ENCODE data around the gene WDR90.

WDR90 gene

DNA sequence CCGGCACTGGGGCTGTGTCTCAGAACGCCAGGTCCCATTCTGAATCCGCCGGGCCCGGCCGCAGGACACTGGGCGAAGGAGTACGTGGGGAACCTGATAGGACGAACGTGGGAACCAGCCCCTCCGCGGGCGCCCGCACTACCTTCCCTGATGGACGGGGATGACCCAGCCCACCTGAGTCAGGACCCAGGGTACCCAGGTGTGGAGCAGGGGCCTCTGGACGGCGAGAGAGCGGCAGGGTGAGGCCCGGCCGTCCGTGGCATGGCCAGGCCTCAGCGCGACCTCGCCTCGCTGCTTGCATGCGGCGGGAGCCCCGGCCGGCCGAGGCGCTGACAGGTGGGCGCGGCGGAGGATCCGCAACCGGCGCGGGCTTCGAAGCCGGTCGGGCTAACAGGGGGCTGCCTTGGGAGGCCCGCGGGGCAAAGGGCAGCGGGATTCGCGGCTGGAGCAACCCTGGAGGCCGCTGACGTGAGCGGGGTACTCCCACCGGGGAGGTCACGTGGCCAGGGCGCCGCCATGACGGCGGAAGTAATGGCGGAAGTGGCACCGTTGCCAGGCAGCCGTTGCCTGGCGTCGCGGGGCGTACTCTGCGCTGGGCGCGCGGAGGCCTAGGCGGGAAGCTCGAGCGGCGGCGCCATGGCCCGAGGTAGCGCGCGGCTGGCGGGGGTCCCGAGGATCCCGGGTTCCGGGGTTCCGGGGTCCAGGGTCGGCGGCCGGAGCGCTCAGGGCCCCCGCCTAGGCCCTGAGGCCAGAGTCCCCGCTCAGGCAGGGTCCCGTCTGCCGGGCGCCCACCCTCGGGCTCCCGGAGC, at the start of gene WDR90:
TSS of gene WDR90 (plus strand) at position 585 of the 809 bp plus-strand sequence. CDS start at position 637, 52 bp downstream.
- peak; percentile 87 for DNase-seq

DNA sequence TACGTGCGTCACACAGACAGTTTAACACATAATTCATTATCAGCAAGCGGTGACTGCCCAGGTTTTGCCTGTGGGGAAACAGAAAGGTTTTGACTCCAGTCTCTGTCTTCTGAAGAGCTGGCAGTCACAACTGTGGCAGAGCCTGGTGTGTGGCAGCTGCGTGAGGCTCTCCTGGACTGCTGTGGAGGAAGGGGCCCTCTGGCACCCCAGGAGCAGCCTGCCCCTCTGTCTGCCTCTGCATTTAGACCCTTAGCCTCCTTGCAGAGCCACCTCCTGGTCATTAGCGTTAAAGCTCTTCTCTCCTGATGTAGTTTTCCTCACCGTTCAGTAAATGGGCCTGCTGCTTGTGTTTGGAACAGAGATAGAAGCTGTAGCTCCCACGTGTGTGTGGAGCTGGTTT, 48.4 kb upstream of the WDR90 start:
- DNase-seq: no peak

DNA sequence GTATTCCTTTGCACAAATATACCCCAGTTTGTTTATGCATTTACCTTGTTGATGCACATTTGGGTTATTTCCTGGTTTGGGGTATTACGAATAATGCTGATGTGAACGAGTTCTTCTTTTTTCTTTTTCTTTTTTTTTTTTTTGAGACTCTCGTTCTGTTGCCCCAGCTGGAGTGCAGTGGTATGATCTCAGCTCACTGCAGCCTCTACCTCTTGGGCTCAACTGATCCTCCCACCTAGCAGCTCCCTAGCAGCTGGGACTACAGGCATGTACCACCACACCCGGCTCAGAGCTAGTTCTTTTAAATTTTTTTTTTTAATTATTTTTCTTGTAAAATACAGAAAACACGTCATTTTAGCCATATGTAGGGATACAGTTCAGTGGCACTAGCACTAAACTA, 45.2 kb upstream of the WDR90 start:
- DNase-seq: no peak

DNA sequence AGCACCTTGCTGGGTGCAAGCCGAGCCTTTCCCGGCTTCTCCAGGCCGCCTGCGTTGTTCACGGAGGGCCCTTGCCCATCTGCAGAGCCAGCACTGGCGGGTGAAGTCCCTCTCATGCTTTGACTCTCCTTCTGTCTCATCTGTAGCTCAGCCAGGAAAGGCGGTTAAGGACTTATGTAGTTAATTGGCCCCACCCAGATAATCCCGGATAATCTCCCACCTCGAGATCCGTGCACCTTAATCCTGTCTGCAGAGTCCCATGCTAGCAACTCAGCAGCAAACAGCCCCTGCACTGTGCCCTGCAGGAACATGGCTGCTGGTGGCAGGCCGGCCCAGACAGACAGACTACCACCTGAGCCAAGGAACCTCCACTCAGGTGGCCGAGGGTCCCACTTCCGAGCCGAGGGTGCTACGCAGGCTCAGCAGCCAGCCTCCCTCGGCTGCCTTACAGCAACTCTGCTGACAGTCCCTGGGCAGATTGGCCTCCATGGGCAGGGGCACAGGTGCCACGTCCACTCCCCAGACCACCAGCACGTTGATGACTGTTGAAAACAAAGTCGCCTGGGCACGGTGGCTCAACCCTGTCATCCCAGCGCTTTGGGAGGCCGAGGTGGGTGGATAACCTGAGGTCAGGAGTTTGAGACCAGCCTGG, 42.4 kb upstream of the WDR90 start:
- no peak for DNase-seq

DNA sequence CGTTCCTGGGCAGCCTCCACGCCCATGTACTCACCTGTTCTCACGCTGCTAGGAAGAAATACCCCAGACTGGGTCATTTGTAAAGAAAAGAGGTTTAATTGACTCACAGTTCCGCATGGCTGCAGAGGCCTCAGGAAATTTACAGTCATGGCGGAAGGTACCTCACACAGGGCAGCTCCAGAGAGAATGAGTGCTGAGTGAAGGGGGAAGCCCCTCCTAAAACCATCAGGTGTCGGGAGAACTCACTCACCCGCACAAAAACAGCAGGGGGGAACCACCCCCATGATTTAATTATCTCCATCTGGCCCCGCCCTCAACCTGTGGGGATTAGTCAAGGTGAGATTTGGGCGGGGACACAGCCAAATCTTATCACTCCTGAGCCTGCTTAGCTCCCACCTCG, 41.1 kb upstream of the WDR90 start:
- DNase-seq: no peak

DNA sequence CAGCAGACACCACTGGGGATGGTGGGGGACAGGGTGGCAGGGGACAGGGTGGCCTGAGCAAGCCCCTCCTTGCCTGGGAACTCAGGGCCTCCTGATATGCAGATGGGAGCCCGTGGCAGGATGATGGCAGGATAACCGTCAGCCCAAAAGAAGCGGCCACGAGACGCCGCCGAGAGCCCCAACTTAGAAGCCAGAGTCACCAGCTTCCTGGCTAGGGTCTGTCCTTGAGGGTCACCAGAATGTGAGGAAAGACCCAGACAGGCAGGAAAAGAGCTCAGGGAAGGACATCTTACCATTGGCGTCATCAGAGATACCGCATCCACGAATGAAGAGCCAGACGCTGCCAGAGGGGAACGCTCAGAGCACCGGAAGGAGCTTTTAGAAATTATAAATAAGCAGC, 39.8 kb upstream of the WDR90 start:
- DNase-seq: no peak

DNA sequence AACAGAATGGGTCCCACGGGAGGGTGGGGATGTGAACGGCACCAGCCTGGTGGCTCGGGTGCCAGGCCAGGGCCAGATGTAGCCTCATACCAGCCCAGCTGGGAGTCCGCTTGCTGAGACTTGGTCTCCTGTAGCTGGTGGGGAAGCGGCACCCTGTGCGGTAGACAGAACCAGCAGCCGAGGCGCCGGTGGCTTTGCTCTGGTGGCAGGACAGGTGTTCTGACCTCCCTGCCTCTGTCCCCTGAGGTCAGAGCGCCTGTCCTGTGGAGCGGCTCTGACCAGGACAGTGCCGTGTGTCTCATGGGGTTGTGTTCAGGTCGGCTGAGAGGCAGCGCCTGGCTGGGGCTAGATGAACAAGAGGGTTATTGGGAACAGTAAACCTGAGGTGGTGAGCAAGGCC, 39.2 kb upstream of the WDR90 start:
- no peak for DNase-seq

DNA sequence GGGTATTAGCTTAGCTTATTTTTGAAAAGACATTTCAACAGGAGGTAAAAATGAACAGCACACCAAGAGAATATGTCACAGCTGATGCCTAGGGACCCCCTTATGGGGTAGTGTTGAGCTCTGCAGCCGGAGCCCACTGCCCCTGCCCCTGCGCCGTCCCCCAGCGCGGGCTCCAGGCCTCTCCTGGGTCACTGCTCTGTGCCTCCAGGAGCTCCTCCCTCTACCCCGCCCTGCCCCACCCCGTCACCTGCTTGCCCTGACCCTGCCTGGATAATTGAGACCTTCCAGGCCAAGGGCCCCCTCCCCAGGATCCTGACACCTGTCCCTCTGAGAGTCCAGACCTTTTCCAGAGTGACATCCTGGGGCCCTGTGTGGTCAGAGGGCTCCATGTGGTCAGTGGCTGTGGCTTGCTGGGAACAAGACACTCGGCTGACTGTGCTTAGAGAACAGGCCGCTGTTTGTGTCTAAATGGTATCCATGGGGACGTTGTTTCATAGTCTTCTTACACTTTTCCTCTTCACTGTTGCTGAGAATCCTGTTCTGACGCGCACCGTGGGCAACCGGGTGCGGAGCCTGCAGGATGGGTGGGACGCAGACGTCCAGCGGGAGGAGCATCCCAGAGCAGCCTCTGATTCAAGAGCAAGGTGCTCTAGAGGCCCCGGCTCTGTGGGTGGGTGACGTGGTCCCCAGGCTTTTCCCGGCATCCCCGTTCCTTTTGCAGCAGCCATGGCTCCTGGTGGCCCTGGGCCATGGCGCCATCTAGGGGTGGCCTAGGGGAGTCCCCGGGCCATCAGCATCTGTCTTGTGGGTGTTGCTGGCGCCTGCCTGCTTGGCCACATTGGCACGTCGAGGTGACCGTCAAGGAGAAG, 38.4 kb upstream of the WDR90 start:
- peak; percentile 31 for DNase-seq

DNA sequence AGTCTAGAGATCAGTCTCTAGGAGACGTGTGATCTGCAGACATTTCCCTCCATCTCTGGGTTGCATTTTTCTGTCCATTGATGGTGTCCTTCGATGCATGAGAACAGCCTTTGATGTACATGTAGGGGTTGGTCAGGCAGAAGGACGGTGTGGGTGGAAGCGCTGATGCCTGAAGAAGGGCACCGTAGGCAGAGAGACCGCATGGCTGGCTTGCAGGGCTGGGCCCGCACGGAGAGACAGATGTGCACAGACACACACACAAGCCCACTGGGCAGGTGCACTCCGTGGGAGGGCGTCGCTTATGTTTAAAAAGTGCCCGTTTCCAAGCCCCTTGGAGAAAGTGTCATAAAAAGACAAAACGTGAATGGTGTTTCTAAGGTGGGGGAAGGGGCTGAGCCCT, 34.0 kb upstream of the WDR90 start:
- no peak for DNase-seq

DNA sequence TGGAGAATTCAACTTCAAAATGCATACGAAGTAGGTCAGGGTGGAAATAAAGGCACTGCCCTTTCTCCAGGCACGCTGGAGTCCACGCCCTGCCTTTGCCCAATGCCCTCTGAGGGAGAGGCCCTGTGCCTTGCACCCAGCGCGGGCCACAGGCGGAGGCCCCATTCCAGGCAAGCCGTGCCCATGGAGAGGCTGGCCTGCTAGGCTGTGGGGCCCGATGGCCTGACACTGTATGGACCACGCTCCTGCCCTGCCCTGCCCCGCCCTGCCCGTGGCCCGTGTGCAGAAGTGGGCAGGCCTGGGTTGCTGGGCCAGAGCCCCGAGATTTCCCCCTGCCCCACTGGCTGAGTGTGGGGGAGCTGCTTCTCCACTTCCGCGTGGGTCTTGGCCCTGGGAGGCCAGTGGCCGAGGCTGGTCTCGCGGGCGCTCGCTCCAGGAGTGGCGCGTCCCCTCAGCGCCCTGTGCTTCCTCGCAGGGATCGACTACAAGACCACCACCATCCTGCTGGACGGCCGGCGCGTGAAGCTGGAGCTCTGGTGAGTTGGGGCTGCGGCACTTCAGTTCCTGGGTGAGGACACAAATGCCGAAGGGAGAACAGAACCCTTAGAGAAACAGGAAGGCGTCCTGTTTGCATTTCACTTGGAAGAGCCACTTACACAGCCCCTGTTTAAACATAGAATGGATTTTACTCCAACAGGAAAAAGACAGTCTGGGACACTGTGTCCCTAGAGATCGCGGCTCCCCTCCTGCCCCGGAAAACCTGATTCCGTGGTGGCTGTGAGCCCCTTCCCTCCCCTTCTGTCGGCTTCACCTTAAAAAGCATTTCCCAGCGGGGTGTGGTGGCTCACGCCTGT, 32.2 kb upstream of the WDR90 start:
- no peak for DNase-seq

DNA sequence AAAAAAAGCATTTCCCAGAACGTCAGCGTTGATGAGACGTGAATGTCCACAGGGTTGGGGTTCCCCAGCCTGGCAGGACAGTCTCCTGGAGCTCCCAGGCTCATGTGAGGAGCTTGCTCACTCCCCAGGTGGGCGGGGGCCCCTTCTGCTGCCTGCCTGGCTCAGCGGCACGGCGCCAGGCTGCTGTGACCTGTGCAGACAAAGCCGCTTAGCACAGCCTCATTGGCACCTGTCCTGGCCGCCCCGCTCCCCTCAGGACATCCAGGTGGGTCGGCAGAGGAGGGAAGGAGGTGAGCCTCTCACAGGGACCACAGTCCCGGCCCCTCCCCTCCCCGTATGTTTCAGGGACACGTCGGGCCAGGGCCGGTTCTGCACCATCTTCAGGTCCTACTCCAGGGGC, 31.3 kb upstream of the WDR90 start:
- no peak for DNase-seq

DNA sequence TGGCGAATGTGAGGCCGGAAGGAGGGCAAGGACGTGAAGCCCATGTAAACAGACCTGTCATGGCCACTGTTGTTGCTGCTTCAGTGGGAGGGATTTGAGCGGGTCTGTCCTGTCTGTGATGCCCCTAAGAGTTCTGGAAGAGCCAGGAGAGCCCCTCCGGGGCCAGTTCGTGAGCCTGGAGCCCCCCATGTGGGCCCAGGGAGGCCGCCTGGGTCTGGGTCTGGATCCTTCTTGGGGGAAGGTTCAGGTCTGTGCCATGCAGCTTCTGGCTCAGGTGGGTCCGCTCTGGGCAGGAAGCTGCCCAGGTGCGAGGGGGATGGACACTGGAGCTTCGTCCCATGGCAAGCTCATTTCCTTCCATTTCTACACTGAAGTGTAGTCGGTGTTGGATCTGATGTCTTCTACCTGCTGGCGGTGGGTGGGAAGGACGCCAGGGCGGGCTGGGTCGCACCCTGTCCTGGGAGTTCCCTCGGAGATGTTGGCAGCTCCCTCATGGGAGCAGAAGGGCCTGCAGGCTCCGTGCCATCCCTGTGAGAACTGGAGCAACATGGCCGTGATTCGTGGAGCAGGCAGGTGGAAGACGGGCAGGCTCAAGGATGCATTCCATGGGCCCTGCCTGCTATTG, 29.6 kb upstream of the WDR90 start:
- no peak for DNase-seq

DNA sequence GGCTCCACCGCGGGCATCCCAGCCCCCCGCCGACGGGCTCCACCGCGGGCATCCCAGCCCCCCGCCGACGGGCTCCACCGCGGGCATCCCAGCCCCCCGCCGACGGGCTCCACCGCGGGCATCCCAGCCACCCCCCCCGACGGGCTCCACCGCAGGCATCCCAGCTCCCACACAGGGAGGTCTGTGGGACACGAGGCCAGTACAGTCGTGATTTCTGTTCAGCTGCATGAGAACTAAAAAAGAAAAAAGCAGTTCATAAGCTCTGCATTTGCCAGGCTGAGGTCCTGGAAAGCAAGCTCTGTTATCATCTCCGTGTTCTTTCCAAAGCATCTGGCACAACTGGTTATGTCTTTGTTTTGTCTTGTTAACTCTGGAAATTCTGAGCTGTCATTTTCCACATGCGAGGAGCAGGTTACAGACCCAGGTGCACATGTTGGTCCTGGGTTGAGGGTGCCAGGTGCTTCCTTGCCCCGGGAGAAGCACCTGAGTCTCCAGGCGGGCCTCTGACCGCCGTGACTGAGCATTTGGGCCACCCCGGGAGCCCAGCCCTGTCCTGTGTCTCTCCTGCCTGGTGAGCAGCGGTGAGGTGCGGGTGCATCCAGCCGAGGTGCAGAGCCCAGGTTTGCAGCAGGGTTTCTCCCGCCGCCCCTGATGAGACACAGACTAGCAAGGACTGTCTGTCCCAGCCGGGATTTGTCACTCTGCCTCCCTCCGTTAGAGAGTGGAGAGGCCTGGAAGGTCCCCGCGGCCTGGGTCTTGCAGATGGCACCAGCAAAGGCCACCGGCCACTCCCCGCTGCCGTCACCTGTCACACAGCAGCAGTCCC, 28.3 kb upstream of the WDR90 start:
- no peak for DNase-seq

DNA sequence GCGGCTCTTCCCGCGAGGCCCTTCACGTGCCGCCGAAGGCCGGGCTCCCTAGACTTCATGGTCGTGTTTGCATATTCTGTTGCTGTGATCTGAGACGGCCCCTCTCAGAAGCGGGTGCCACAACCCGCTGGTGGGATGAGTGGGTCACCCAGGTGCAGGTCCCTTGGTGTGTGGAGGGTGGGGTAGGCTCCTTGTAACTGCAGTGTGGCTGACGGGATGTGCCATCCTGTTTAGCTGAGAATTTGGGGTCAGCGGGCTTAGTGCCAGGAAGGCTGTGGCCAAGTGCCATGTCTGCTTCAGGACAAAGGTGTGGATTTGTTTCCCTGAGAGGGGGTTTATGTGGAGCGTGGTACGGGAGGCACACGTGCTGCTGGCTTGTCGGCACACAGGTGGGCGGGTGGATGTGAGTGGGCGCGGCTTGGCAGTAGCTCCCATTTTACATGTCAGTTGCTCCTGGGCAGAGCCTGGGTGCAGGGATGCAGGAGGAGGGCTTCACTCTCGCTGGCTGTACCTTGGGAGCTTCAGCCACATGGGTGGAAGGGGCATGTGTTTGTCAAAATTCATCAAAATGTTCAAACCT, 27.5 kb upstream of the WDR90 start:
- DNase-seq: no peak

DNA sequence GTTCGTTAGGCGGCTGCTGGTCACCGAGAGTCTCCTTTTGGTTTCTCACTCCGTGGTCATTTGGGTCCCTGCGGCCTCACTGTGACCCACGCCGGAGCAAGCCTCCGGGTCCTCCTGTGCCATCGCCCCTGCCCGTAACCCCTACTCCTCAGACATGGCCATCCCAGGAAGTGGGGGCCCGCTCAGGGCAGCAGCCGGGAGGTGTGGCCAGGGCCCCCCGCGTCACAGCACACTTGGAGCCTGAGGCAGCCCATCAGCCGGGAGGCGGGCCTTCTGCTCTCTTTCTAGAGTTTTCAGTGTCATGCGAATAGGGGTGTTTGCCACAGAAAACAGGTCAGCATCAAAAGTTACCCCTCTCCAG, 26.3 kb upstream of the WDR90 start:
- no peak for DNase-seq

DNA sequence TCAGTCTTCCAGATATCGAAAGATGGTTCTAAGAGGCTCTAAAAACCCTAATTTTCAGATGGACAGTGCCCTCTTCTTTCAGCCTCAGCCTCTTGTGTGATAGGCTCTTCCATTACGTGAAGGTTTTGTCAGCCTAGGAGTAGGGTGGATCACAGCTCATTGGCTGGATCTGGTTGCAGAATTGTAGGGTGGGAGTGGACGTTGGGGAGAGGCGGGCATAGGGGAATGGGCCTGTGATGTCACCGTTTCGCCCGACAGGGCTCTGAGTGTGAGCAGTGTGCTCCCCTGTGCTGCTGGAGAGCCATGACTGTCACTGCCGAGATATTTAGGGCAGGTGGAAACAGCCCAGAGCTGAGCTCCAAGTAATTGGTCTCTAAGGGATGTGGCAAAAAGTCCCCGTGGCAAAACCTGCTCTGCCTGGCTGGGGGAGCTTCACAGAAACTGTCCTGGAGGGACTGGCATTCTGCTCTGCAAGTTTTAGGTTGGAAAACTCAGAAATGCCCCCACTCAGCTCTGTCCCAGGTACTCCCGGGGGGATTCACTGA, 24.6 kb upstream of the WDR90 start:
- no peak for DNase-seq

DNA sequence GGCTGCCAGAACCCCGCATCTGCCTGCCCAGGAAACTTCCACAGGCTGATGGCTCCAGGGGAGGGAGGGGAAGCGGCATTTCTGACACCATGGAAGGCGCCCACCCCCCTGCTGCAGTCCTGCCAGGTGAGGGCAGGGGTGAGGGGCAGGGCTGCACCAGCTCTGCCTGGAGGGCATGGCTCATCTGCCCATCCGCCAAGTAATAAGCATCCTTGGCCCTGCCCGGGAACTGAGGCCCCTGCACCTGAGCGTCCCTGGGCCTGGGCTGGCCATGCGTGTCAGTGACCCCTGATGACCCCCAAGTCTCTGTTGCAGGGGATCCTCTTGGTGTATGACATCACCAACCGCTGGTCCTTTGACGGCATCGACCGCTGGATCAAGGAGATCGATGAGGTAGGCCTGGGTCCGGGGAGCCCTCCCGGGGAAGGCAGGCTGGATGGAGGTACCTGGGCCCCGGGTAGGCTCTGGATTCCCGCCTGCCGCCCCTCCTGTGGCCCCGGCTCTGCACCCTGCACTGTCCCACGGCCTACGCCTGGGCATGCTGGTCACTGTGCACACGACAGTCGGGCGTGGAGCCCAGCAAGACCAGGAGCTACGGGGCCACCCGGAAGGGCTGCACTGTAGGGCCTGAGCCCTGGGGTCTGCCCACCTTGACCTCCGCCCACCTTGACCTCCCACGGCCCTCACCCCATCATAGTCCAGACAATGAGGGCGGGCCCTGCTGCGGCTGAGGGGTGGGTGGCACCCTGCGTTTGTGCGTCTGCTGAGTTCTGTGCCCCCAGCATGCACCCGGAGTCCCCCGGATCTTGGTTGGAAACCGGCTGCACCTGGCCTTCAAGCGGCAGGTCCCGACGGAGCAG, 23.8 kb upstream of the WDR90 start:
- no peak for DNase-seq

DNA sequence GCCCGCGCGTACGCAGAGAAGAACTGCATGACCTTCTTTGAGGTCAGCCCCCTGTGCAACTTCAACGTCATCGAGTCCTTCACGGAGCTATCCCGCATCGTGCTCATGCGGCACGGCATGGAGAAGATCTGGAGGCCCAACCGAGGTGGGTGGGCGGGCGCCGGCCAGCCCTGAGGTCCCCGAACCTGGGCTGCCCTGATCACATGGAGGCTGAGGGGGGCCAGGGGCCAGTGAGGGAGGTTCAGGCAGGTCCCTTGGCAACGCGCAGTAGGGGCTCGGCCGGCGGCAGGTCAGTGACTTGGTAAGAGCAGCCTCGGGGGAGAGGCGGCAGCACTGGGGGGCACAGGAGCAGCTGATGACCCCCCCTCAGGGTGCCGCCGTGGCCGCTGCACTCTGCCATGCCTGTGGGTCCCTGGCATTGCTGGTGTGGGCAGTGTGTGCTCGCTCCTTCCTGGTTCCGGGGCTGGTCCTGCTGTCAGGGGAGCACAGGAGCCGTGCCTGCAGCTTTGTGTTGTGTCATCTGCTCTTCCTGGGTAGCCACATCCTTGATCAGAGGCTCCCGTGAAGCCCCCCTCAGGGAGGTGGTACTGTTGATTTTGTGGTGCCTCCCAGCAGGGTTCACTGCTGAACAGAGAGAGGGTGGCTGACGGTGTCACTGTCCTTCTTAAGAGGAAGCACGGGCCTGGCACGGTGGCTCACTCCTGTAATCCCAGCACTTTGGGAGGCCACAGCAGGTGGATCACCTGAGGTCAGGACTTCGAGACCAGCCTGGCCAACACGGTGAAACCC, 23.0 kb upstream of the WDR90 start:
- no peak for DNase-seq

All from GDM1 (cell line).